Peyer's patch (tissue), 4 donors: Measurements from ENCODE around the gene ATG2A.

ENCODE experiments used
- POLR2A ChIP-seq, 2 donors: fragments of 450-650 bp; IDR thresholded peaks; one replicate each; pipeline ENCODE4 v1.5.1; 2017; ENCODE audit warnings: antibody characterized with exemption in 2 of 2, mild to moderate bottlenecking in 2 of 2, moderate library complexity in 2 of 2
- TF ChIP-seq, protein P1 (sequence below), 6 experiments: fragments of 450-650 bp in 4 of 6; fragments of 200-600 bp in 2 of 6; sonication (generic) in 1 of 6; IDR thresholded peaks; one replicate each; pipeline ENCODE4 v1.5.1; 2017 to 2019; ENCODE audit warnings: antibody characterized with exemption in 6 of 6, mild to moderate bottlenecking in 3 of 6, moderate library complexity in 1 of 6

DNA sequence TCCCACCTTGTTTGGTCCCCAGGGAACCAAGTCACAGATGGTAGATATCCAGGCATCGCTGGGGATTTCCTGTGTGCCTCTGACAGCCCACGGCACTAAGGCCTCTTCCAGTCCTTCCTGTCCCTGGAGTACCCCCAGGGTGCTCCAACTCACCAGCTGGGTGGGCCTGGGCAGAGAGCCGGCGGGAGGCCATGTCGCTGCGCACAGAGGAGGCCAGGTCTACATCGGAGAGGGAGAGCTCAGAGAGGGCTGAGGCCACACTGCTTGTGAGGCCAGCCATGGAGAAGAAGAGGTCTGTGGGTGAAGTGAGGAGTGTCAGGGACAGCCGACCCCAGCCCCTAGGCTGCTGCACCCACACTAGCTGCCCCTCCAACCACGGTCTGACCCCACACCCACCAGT, 5.3 kb downstream of the ATG2A start:
- TF ChIP-seq, protein P1, sequence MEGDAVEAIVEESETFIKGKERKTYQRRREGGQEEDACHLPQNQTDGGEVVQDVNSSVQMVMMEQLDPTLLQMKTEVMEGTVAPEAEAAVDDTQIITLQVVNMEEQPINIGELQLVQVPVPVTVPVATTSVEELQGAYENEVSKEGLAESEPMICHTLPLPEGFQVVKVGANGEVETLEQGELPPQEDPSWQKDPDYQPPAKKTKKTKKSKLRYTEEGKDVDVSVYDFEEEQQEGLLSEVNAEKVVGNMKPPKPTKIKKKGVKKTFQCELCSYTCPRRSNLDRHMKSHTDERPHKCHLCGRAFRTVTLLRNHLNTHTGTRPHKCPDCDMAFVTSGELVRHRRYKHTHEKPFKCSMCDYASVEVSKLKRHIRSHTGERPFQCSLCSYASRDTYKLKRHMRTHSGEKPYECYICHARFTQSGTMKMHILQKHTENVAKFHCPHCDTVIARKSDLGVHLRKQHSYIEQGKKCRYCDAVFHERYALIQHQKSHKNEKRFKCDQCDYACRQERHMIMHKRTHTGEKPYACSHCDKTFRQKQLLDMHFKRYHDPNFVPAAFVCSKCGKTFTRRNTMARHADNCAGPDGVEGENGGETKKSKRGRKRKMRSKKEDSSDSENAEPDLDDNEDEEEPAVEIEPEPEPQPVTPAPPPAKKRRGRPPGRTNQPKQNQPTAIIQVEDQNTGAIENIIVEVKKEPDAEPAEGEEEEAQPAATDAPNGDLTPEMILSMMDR (IDR thresholded peaks at IDR 0.05), result no peak
- no peak for TF ChIP-seq POLR2A (IDR thresholded peaks at IDR 0.05)
